Epithelial cell of esophagus (primary cell): ENCODE results near the gene NCDN.

Experiments
- DNase-seq: peaks from one replicate; pipeline ENCODE4 v3.0.0; 2010; ENCODE audit warnings: low read depth
- H3K4me3 ChIP-seq: 2 replicates; pipeline ENCODE4 v1.5.1; 2011; ENCODE audit warnings: mild to moderate bottlenecking, low read length, control low read depth
- TF ChIP-seq, protein P1 (sequence below): IDR thresholded peaks from 2 replicates; pipeline ENCODE4 v1.5.1; 2011; ENCODE audit warnings: low read depth, mild to moderate bottlenecking, low read length, control low read depth, inconsistent platforms; ENCODE audit not compliant: insufficient read depth; ENCODE audit errors: missing control alignments

The NCDN gene

DNA sequence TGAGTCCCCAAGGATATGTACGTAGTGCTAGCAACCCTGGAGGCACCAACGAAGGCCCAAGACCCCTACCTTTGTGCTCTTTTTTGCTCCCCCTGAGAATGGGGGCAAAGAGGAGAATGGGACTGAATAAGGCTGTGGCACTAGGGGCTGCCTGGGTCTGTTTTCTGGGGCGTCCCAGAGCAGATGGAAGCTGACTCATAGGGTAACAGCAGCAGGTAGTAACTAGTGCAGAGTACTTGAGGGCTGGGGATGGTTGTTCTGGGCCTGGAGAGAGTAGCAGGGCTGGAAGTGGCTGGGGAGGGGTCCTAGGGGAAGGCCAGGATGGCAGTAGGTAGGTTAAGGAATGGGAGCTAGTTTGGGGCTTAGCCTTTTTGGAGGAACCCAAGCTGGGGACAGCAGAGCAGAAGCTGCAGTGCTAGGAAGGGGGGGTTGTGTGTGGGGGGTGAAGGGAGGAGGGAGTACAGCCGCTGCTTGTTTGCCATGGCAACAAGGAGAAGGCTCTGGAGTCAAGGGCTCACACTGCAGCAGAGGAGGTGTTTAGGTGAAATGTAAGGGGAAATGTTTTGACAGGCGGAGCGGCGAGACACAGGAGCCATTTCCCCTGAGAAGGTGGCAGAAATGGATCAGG is 1.8 kb downstream of the NCDN start:
- peak overlapping the region; percentile 92 for H3K4me3 ChIP-seq
- TF ChIP-seq, protein P1, sequence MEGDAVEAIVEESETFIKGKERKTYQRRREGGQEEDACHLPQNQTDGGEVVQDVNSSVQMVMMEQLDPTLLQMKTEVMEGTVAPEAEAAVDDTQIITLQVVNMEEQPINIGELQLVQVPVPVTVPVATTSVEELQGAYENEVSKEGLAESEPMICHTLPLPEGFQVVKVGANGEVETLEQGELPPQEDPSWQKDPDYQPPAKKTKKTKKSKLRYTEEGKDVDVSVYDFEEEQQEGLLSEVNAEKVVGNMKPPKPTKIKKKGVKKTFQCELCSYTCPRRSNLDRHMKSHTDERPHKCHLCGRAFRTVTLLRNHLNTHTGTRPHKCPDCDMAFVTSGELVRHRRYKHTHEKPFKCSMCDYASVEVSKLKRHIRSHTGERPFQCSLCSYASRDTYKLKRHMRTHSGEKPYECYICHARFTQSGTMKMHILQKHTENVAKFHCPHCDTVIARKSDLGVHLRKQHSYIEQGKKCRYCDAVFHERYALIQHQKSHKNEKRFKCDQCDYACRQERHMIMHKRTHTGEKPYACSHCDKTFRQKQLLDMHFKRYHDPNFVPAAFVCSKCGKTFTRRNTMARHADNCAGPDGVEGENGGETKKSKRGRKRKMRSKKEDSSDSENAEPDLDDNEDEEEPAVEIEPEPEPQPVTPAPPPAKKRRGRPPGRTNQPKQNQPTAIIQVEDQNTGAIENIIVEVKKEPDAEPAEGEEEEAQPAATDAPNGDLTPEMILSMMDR: no peak
- no peak for DNase-seq

DNA sequence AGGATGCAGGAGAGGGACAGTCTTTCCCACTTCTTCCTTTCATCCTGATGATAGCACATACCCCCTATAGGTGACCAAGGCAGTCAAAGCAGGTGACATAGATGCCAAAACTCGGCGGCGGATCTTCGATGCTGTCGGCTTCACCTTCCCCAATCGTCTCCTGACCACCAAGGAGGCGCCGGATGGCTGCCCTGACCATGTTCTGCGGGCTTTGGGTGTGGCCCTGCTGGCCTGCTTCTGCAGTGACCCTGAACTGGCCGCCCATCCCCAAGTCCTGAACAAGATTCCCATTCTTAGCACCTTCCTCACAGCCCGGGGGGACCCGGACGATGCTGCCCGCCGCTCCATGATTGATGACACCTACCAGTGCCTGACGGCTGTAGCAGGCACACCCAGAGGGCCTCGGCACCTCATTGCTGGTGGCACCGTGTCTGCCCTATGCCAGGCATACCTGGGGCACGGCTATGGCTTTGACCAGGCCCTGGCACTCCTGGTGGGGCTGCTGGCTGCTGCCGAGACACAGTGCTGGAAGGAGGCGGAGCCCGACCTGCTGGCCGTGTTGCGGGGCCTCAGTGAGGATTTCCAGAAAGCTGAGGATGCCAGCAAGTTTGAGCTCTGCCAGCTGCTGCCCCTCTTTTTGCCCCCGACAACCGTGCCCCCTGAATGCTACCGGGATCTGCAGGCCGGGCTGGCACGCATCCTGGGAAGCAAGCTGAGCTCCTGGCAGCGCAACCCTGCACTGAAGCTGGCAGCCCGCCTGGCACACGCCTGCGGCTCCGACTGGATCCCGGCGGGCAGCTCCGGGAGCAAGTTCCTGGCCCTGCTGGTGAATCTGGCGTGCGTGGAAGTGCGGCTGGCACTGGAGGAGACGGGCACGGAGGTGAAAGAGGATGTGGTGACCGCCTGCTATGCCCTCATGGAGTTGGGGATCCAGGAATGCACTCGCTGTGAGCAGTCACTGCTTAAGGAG is 2.9 kb downstream of the NCDN start:
- TF ChIP-seq, protein P1: no peak
- peak overlapping the region; percentile 23 for H3K4me3 ChIP-seq
- DNase-seq: no peak

DNA sequence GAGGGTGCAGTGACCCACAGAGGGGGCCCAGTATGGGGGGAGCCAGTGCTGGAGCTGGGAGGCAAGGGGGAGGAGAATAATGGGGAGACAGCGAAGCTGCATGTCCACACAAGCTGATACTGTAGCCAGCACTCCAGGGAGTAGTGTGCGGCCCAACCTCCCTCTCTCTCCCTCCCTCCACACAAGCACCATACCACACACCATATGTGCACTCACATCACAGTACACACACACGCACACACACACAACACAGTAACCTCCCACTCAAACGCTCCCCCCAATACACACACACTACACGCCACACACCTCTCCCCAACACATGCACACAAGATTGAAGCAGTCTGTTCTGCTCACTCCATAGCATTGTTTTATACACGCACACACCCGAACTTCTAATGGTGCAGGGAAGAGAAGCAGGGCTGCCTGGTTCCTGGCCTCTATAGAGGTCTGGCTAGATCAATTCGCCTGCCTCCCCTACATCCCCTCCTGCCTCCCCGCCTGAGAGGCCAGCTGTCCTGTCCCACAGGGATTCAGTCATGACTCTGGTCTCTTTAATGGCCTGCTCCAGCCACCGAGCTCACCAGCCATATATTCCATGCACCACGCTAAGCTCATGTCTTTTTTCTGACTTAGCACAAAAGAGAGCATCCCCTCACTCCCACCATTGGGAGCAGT is 3.8 kb downstream of the NCDN start:
- peak overlapping the region; percentile 23 for H3K4me3 ChIP-seq
- TF ChIP-seq, protein P1: no peak
- no peak for DNase-seq

DNA sequence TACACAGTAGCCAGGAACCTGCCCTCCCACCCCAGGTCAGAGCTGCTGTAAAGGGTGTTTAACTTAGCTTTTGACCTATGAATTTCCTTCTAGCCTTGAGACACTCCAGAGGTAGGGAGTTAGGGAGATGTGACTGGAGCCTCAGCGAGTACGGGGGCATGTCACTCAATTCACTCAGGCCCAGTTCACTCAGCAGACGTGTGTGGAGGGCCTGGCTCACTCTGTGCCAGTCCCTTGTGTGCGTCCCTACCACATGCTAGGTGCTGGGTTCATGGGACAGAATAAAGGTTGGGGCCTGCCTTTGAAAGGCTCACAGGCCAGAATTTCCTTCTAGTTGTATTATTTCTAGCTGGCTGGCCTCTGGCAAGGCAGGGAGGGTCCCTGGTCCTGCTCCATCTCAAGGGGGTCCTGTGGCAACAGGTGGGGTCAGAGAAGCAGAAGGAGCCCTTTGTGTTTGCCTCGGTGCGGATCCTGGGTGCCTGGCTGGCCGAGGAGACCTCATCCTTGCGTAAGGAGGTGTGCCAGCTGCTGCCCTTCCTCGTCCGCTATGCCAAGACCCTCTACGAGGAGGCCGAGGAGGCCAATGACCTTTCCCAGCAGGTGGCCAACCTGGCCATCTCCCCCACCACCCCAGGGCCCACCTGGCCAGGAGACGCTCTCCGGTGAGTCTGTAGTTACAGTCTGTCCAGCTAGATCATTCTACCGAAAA is 4.5 kb downstream of the NCDN start:
- TF ChIP-seq, protein P1: no peak
- no peak overlapping the region for H3K4me3 ChIP-seq
- DNase-seq: no peak

DNA sequence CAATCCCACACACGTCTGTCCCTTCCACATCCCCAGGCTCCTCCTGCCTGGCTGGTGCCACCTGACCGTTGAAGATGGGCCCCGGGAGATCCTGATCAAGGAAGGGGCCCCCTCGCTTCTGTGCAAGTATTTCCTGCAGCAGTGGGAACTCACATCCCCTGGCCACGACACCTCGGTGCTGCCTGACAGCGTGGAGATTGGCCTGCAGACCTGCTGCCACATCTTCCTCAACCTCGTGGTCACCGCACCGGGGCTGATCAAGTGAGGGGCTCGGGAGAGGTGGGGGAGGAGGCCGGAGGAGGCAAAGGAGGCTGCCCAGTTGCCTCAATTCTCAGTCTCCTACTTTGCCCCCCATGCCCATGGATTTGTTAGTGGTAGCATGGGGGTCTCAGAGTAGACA is 5.6 kb downstream of the NCDN start:
- no peak overlapping the region for H3K4me3 ChIP-seq
- TF ChIP-seq, protein P1: no peak
- no peak for DNase-seq

DNA sequence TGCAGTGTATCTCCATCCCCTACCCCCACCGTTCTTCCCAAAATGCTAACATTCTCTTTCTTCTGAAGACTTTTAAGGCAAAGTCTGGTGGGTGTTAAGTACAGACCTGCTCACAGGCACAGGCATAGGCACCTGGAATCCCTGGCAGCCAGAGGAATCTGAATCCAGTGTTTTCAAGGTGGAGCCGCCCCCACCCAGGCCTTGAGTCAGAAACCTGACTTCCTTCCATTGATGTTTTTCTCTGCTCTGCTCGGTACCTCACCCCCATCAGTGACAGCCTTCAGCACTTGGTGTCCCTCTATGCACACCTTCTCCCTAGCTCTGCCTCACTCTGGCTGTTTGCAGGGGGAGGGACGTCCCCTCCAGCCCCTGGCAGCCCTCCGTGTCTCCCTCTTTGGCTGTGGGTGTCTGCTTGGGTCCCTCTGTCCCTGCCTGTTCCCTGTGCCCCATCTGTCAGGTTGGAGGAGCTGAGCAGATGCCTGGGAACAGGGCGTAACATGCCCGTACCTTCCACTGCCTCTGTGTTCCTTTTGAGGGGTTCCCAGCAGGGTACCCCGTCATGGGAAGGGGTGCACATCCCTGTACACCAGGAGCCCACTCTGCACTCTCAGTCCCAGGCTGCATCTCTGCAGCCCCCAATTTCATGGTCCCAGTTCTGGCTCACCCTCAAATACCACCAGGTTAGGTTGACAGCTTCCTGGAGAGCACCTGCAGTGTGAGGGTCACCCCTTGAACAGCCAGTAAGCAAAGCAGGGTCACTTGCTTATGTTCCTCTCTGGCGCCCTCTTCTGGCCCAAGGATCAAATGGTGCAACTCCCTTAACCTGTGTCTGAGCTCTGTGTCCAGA is 6.7 kb downstream of the NCDN start:
- TF ChIP-seq, protein P1: peak; percentile 91
- peak; percentile 88 for DNase-seq
- no peak overlapping the region for H3K4me3 ChIP-seq
